DMS 273 (cell line): ENCODE results near the gene C10orf90.

Experiments
- DNase-seq: peaks from one replicate; lab custom pipeline; 2025; ENCODE audit not compliant: unreplicated experiment; lab: John Stamatoyannopoulos, UW

Gene C10orf90

DNA sequence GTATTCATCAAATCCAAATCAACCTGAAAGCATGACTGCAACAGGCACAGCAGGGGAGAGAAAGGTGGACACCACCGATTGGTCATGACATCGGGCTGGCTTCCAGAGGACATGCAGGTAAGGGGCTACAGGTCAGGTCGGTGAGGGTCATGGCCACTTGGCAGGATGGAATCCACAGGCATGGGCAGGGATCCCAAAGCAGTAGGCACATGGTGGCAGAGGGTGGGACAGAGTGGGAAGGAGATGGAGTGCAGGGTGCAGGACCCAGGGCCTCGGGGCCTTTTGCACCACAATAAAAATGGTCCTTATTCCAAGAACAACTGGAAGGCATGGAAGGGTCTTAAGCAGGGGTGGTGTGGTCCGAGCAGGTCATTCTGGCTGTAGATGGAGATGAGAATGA lies 33.0 kb downstream of the C10orf90 start:
- no peak for DNase-seq

DNA sequence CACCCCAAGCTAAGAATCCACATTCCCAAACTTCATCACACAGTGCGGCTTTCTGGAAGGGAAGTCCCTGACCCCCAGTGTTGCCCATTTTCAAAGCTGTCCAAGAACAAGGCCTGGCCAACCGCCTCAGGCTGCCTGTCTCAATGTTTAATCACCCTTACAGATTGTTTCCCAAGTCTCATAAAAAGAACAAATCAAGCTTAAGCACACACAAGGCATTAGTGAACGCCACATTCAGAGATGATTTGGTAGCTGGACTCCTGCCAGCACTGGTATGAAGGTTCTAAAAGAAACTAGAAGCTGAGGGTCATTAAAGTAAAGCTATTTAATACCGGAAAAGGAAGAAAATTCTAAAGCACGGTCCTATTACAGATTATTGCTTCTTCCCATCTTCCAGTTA lies 35.6 kb downstream of the C10orf90 start:
- DNase-seq = no peak

DNA sequence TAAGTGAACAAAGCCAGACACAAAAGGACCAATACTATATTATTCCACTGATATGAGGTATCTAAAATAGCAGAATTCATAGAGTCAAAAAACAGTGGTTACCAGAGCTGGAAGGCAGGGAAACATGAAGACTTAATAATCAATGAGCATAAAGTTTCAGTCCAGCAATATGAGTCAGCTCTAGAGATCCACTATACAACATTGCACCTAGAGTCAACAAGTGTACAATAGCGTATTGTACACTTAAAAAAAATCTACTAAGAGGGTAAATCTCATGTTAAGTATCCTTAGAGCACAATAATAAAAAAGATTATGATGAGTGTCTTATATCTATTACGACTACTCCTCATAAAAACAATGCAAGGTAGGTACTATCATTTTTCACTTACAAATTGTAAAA lies 36.1 kb downstream of the C10orf90 start:
- no peak for DNase-seq

DNA sequence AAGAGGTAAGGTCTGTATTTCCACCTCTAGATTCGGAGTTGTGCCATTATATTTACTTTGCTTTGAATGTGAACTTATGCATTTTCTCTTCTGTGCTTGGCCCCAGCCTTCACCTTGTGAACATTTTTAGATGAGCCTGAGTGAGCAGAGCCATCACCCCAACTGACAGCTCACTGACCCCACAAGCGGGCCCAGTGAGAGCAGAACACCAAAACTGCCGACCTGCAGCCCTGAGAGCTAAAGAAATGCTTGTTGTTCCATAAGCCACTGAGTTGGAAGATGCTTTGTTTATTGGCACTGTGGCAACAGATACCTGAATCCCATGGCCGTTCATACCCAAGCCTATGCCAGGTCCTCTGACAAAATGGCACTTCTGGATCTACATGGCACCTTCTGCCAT lies 37.8 kb downstream of the C10orf90 start:
- no peak for DNase-seq

DNA sequence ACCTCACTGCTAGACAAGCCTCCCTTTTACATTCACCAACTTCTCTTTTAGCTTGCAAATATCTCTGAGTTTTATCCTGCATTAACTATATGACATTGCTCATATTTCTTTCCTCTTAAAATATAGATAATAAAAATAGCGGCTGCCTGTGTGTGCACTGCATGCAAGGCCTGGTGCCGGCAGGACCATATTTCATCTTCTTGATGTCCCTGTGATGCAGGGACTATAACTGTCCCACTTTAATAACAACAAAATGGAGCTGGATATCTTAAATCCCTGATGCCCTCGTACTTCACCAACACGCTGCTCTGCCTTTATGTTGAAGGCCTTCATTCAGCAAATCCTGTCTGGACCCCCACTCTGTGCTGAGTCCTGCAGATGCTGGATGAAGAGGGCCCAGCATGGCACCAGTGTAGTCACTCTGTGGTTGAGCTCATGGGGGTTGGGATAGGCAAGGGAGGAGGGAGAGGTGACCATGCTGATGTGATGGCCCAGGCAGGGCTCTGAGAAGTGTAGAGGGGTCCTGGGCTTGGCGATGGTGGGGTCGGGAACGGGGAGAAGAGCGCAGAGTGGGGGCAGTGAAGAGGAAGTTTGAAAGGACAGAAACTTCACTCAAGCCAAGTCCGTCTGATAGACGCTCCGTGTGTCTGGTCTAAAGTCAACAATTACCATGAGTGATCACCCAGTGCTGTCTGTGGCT lies 40.4 kb downstream of the C10orf90 start:
- no peak for DNase-seq

DNA sequence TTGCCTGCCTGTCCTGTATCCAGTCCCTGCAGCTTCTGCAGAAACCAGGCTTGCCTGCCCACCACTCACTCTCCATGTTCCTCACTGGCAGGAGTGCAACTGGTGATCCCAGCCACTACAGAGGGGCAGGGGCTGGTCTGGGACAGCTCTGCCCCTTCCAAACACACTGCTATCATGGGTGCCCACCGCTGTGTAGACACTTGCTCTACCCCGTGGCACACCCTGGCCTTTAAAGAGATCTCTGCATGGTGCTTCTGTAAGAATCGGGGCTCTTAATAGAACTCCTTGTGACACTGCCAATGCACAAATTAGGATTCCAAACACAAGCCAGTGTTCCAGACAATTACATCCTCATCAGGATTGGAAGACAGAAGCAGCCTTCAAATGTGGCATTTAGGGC lies 41.7 kb downstream of the C10orf90 start:
- no peak for DNase-seq

DNA sequence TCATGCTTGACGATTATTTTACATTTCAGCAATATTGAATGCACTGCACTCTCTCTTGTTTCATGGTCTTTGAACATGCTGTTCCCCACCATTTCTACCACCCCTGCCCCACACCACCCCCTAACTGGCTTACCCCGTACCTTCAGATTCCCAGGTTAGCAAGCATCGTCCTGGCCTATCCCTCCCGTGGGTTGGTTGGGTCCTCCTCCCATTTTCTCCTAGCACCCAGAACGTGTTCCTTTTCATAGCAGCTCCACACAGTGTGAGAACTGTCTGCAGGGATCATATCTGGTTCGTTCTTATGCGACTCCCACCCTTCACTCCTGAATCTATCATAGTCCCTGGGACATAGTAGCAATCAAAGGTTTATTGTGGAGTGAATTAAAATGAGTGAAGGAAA lies 48.6 kb downstream of the C10orf90 start:
- no peak for DNase-seq

DNA sequence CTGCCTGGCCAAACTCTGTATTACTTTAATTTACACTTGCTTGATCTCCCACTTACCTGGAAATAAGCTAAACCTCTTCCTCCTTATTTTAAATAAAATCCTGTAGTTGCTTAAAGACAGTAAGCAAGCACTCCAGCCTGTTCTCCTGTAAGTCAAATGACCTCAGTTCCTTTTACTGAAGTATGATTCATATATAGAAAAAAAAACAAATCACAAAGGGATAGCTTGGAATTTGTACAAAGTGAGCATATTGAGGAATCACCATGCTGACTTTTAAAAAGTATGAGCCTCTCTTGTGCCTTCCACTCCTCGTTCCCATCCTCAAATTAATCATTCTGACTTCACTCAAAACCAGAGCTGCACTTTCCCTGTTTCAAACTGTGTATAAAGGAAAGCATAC lies 52.0 kb downstream of the C10orf90 start:
- no peak for DNase-seq

DNA sequence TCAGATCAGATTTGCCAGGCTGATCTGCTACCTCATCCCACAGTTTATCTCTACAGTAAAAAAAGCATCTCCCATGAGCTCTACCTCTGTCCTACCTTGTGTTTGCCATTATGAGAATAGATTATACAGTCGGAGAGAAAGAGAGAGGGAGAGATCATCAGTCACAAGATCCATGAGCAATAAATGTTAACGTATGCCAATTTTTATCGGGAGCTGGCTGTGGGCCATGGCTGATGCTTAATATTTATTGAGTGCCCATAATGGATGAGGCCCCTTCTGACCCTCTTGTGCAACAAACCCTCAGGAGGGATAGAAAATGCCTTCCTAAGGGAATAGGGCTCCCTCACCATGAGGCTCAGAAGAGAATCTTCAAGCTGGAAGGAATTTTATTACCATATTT lies 52.8 kb downstream of the C10orf90 start:
- no peak for DNase-seq

DNA sequence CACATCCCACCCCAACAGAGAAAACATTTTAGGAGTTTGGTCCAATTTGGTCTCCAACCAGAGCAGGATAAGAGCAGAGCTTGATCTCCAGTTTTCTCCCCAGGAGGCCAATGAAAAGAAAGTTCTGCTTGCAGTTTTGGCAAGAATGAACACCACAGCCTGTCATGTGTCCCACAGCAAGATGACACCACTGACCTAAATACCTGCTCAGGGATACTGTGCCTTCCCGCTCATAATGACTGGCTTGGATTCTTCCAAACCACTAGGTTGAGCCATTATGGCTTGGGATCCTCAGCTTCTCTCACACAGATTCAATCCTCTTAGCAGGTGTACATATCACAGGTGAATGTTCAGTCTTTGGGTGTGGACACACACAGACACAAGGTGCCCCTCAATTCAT lies 53.3 kb downstream of the C10orf90 start:
- DNase-seq = no peak

DNA sequence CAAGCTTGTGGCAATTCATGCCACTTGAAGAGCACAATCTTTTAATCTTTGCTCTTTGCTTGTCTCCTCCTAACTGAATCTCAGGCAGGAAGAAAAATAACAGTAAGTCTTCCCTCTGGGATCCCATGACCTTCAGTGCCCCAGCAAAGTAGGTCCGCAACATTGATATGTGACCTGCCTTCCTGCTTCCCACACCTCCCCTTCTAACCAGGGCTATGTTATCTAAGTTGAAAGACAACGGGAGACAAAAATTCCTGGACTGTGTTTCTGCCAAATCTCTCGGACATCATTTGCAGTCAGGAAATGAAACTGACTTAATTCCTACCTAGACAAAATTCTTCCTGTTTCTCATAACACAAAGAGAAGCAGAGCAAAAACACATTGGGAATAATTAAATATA lies 53.8 kb downstream of the C10orf90 start:
- DNase-seq = no peak

DNA sequence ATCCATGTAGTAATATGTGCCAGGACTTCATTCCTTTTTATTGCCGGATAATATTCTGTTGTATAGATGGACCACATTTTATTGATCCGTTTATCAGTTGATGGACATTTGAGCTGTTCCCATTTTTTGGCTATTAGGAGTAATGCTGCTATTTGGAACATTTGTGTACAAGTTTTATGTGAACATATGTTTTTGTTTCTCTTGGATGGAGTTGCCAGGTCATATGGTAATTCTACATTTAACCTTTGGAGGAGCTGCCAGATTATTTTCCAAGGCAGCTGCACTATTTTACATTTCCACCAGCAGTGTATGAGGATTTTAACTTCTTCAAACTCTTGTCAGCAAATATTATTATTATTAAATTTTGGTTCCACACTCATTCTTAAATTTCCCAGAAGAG lies 59.2 kb downstream of the C10orf90 start:
- peak; percentile 16 for DNase-seq

DNA sequence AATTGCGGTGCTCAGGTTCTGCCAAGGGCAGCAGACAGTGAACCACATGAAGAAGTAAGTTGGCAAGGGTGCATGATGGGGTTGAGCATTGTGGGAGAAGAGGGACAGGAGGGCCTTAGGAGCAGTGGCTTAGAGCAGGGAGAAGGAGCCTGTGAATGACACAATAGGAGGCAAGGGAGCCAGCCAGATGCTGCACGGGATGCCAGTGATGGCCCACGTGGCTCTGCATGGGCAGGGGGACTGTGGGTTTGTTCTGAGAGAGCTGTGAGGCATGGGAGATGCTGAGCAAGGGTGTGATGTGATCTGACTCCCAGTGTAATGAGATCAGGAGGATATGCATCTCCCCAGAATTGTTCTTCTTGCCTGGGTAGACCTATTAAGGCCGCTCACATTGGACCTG lies 60.9 kb downstream of the C10orf90 start:
- no peak for DNase-seq

DNA sequence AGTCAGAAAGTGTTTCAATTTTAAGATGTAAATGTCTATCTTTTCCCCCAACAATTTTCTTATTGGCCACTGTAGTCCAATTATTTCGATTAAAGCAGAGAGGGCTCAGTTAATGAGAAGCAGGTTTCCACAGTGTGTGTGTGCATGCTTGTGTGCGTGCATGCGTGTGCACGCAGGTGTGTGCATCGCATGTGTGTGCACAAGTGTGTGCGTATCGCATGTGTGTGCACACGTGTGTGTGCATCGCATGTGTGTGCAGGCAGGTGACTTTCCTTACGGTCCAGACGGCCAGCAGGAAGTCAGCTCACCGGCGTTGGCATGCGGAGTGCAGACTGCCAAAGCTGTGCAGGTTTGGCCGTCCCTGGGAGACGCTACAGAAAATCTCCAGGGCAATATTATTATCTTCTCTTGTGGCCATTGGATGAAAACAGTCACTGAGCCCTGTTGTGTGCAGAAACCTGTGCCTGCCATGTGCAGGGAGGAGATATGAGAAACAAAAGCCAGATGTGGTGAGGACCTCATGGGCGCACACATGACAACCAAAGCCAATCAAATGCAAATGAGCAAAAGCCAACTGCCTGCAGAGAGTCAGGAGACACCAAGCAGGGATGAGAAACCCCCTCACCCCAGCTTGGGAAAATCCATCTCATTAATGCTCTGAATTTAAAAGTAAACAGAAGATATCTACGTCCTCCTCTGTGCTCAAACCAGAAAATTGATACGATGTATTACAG lies 70.4 kb downstream of the C10orf90 start:
- no peak for DNase-seq

DNA sequence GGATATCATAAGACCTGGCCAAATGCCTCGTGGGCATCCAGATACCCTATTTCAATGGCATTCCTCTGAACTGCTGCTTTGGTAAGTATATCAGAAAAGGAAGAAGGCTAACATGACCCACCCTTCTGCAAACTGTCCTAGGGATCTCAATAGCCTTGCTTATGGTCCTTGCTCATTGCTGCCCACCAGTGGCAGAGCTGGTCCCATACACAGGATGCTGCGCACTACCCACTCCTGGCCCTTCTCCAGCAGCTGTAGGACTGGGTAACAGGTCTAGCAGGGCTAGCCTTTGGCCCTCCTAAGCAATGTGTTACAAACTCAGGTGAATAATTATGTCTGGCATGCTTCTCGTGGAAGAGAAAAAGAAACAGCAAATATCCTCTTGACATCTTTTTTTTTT lies 72.5 kb downstream of the C10orf90 start:
- DNase-seq = peak; percentile 71

DNA sequence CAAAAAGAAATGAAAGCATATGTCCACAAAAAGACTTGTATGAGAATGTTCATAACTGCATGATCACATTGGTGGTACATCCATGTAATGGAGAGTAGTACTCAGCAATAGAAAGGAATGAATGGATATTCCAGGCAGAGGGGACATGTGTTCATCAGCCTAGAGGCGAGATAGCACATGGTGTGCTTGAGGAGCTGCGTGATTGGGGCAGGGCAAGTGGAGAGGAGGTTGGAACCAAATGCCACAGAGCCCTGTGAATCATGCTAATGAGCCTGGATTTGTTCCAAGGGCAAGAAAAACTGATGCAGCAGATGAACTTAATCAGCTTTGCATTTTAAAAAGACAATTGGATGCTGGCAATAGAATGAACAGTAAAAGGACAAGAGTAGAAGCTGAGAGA lies 73.3 kb downstream of the C10orf90 start:
- DNase-seq = peak; percentile 7

DNA sequence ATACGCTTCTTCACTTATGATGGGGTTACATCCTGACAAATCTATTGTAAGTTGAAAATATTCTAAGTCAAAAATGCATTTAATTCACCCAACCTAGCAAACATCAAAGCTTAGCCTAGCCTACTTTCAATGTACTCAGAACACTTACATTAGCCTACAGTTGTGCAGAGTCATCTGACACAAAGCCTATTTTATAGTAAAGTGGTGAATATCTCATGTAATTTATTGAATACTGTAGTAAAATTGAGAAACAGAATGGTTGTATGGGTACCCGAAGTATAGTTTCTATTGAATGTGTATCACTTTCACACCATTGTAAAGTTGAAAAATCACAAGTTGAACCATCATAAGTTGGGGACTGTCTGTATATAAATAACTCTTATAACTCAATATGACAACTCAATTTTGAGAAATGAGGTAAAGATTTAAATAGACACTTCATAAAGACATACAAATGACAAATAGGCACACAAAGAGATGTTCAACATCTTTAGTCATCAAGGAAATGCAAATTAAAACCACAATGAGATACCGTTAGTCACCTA lies 73.9 kb downstream of the C10orf90 start:
- DNase-seq = no peak

DNA sequence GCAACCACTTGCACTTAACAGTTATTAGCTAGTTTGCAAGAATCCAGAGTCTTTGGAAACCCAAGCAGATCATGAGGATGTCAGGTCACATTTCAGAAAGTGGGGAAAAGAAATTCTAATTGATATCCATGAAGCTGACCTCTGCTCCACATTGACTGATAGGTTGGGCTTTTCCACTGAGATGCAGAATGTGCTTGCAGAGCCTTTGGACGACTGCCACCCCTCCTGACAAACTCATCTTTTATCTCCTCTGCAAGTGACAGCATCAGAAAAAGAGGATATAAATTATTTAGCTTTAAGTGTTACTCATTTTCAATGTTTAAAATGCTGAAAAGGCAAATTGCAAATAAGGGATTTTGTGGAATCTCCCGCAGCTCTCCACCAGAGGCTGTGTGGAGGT lies 75.3 kb downstream of the C10orf90 start:
- DNase-seq = no peak

DNA sequence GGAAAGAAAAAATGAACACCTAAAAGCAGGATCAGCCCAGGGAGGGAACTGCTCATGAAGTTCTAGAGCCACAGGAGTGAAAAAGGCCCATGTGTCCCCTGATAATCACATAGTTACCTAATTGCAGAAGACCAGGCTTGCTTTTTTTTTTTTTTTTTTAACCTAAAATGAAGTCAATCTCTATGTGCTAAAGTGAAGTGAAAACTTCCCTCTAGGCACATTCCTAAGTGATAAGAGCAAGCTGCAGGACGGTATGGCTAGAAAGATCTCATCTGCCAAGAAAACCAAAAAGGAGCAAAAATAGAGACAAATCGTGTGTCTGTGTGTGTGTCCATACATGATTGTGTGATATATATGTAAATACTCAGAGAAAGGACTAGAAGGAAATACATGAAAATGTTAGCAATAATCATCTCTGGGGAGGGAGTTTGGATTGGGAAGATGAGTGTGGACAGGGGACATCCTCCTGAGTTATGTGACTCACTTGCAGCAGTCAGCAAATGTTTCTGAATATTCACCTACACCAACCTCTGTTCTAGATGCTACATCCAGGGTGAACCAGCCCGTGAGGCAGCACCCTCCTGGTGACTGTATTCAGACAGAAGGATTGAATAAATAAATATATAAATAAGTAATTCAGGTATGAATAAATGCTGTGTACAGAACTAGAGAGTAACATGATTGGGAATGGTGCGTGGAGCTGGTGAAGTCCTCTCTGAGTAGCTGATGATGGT lies 76.4 kb downstream of the C10orf90 start:
- DNase-seq = no peak

DNA sequence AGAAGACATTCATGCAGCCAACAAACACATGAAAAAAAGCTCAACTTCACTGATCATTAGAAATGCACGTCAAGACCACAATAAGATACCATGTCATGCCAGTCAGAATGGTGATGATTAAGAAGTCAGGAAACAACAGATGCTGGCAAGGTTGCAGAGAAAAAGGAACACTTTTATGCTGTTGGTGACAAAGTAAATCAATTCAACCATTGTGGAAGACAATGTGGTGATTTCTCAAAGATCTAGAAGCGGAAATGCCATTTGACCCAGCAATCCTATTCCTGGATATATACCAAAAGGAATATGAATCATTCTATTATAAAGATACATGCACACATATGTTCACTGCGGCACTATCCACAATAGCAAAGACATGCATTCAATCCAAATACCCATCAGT lies 77.6 kb downstream of the C10orf90 start:
- no peak for DNase-seq

DNA sequence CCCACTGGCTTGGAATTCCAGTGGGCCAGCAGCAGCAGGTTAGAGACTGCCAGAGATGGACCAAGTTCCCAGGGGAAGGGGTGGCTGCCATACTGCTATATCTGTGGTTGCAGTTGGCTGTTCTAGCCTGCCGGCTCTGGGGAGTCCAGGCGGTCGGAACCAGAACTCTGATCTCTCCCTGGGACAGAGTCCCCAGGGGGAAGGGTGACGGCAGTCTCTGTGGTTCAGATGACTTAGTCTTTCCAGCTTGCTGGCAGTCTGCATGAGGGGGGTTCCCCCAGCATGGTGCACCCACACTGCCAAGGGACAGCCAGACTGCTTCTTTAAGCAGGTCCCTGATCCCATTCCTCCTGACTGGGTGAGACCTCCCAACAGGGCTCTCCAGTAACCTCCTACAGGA lies 82.5 kb downstream of the C10orf90 start:
- DNase-seq = no peak

DNA sequence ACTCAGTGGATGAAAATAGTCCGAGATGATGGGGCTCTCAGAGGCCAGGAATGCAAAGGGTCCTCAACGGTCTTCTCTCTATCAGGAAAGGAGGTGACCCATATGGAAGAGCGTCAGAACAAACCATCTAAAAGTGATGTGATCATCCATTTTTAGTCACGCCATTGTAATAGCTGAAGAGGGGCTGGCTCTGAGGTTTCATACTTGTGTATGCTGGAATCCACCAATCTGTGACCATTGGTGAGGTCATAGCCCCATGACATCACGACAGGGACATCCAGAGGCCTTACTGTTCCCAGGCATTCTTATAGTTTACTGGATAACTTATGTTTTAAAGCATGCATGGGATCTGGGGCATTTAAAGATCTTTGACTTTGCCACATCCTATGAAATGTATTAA lies 83.6 kb downstream of the C10orf90 start:
- no peak for DNase-seq
